AG09319 (cell line): ENCODE data around the gene RPH3AL.

Experiments
- DNase-seq: peaks from one replicate; pipeline ENCODE4 v3.0.0-alpha.2; 2010; ENCODE audit warnings: low read depth; ENCODE audit errors: extremely low read depth
- CTCF ChIP-seq: IDR thresholded peaks from 2 replicates; pipeline ENCODE4 v1.5.1; 2011; ENCODE audit warnings: low read depth, mild to moderate bottlenecking, inconsistent platforms, low read length, moderate library complexity

RPH3AL gene

DNA sequence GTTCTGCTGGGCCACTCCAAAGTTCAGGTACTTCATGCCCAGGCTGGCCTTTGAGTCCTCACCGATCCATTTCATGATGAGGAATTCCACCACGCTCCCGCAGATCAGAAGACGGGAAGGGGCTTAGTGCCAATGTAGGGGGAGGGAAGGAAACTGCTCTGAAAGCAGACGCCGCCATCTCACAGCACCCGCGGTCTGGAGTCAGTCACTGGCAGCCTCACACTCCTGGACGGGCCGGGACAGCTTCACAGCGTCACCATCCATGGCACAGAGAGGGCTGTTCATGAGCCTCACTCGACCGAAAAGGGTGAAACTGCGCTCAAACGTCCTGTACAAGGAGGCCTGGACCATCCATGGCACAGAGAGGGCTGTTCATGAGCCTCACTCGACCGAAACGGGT lies 62.0 kb downstream of the RPH3AL start:
- TF ChIP-seq CTCF: no peak
- no peak for DNase-seq

DNA sequence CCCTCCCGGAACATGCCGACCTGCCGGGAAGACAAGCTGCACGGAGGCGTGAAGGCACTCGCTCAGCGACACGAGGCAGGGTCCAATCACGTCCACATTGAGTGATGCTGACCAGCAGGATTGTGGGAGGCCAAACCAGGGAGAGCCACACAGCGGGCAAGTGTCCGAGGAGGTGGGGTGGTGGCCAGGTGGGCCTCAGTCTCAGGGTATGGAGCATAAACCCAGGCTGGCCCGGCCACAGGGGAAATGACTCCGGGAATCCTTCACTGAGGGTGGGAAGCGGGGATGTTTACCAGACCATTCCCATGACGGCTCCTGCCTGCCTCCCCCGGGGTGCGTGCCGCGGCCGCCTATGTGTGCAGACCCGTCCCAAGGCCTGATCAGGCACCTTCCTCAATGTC lies 62.5 kb downstream of the RPH3AL start:
- TF ChIP-seq CTCF: no peak
- DNase-seq: no peak

DNA sequence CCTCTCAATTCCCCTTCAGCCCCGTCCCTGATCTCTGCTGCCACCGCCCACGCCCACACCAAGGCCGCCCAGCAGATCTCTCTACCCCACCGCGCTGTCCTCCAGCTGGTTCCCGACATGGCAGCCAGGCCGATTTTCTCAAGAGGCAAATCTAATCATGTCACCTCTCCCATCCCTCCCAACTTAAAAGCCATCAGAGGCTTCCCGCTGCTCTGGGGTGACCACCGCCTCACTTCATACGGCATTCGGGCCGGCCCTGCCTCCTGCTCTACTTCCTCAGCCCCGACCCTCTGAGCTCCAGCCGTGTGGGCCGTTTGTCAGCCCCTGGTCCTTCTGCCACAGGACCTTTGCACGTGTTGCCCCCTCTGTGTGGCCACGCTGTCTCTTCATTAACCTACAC lies 63.2 kb downstream of the RPH3AL start:
- no peak for DNase-seq
- TF ChIP-seq CTCF: no peak

DNA sequence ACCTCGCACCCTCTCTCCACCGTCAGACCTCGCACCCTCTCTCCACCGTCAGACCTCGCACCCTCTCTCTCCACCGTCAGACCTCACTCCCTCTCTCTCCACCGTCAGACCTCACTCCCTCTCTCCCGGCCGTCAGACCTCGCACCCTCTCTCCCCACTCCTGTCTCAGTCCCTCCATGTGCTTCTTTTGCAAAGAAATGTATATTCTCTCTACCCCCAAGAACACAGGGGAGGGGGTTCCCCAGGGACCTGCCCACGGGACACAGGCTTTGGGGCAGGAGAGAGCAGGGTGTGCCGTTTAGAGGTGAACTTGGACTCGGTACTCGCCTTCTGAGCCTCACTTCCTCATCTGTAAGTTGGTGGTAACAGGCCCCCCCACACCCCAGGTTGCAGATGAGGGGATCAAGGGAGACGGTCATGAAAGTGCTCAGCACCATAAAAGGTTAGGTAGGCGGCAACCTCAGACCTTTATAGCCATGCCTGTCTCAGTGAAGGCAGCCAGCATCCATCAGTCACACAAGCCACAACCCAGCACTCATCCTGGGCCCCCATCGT lies 63.7 kb downstream of the RPH3AL start:
- DNase-seq: no peak
- no peak for TF ChIP-seq CTCF

GRCh38 chr17:286571-286970 lies 66.0 kb downstream of the RPH3AL start:
- no peak for DNase-seq
- TF ChIP-seq CTCF: no peak

DNA sequence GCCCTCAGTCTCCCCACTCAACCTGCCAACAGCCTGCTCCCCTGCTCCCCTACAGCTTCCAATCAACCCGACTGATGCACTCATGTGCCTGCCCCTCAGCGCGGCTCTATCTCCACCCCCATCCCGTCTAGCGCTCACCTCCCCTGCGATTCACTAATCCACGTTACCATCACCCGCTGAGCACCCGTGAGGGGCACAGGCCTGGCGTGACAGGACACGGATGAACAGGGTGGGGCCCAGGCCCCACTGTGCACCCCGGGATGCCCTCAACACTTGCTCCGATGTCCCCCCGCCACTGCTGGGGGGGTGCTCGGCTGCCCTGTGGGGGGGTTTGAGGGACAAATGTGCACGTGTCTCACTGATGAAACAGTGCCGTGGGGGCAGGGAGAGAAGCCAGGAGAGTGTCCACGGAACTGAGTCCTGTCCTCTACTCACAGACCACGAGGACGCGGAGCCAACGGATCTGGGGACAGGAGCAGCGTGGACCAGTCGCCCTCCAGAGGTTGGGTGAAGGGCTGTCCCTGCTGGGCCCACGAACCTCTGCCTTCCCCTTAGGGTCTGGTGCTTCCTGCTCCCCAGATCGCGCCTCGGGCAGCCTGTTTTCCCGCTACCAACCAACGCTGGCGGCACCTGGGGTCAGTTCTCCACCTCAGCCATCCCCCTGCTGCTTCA lies 66.7 kb downstream of the RPH3AL start:
- TF ChIP-seq CTCF: no peak
- DNase-seq: no peak

DNA sequence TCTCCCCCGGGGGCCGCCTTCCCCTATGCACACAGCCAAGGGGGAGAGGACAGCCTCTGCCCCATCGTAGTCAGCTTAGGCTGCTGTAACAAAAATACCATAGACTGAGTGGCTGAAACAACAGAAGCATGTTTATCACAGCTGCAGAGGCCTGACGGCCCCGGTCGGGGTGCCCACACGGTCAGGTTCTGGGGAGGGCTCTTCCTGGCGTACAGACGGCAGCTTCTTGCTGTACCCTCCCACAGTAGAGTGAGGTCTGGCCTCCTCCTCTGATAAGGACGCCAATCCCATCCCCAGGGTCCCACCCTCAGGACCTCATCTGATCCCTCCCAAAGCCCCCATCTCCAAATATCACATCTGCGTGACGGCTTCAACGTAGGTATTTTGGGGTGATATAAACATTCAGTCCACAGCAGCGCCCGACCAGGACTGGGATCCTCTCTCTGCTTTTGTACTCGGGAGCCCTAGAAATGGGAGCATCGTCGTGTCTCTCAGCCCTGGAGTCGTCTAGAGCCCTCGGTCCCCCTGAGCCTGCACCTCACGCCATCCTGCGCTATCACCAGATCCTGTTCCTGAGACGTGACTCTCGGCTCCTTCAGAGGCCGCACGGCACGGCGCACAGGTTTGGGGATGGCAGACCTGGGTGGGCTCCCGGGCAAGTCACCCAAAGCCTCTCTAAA lies 67.8 kb downstream of the RPH3AL start:
- no peak for DNase-seq
- no peak for TF ChIP-seq CTCF
